GM21737 (cell line): Measurements from ENCODE around the gene SNTB2.
A peak's percentile ranks its signal among the peaks of the same experiment; 100 is the strongest.

ENCODE experiments used
- ATAC-seq: cut with Tn5 transposase; IDR thresholded peaks from one replicate; pipeline ENCODE4 v1.9.1; 2021; ENCODE audit warnings: mild to moderate bottlenecking, moderate library complexity; ENCODE audit not compliant: unreplicated experiment

Gene SNTB2

GRCh38 chr16:69316595-69317034 lies 129.7 kb downstream of the SNTB2 start:
- no peak for ATAC-seq

- no peak for ATAC-seq
These were observed 131.4 kb downstream of the SNTB2 start for GRCh38 chr16:69318177-69318910.

DNA sequence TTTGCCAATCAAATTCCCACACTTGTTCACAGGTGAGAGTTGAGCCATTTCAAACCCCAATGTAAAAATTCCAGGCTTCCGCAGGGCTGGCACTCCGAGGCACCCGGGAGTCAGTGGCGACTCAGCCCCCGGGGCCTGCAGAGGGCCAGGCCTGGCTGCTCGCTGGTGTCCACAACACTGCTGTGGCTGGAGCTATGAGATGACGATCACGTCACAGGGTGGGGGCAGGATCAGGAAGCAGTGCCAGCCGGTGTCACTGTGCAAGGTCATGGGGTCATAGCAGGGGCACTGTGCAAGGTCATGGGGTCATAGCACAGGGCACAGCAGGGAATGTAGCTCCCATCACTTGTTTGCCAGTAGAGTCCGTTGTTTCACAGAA lies 131.9 kb downstream of the SNTB2 start:
- no peak for ATAC-seq

DNA sequence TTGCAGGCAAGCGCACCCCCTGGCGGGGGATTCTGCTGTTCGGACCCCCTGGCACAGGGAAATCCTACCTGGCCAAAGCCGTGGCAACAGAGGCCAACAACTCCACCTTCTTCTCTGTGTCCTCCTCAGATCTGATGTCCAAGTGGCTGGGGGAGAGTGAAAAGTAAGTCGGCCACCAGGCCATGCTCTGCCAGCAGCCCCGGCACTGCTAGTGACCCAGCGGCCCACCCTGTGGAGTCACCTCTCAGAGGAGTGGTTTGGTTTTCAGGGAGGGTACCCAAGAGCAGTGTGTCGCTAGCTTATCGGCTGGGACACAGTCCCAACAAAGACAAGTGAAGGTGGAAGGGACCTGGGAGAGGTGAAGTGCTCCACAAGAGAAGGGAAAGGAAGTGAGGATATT lies 132.4 kb downstream of the SNTB2 start:
- ATAC-seq: no peak

GRCh38 chr16:69319826-69320739 lies 133.1 kb downstream of the SNTB2 start:
- ATAC-seq: no peak

- ATAC-seq: no peak
These were observed 133.7 kb downstream of the SNTB2 start for GRCh38 chr16:69320740-69321073.

- ATAC-seq: no peak
These were observed 134.1 kb downstream of the SNTB2 start for GRCh38 chr16:69321080-69321479.

GRCh38 chr16:69322343-69322742 lies 135.4 kb downstream of the SNTB2 start:
- ATAC-seq: no peak

DNA sequence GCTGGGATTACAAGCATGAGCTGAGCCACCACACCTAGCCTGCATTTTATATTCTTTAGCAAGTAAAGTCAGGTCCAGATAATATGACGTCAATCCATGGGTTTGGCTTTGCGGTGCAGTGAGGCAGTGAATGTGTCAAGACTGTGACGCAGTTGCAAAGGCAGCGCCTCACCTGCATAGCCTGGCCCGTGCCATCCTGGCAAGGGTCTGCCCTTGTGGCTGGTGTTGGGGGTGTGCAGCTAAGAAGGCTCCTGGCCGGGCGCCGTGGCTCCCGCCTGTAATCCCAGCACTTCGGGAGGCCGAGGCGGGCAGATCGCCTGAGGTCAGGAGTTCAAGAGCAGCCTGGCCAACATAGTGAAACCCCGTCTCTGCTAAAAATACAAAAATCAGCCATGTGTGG lies 136.5 kb downstream of the SNTB2 start:
- ATAC-seq: no peak

DNA sequence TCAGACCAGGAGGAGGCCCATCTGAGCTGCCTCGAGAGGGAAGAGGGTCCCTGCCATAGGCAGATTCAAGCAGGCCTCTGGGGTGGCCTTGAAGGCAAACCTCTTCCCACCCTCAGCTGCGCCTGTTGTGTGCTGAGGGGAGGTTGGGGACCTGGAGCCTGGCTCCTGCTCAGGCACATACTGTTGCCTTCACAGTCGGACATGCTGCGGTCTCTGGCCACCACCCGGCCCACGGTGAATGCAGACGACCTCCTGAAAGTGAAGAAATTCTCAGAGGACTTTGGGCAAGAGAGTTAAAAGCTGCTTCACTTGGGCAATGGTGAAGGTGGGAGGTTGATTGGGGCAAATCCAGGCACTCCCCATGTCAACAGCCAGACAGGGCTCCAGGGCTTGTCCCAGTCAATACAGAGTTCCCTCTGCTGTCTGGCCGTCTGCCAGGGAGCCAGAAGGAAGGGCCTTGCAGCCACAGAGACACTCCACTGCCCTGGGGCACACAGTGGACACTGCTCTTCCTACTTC lies 137.1 kb downstream of the SNTB2 start:
- no peak for ATAC-seq

- ATAC-seq: no peak
These were observed 137.8 kb downstream of the SNTB2 start for GRCh38 chr16:69324585-69325253.

- no peak for ATAC-seq
These were observed 138.8 kb downstream of the SNTB2 start for GRCh38 chr16:69325784-69326171.

- ATAC-seq: no peak
These were observed 139.4 kb downstream of the SNTB2 start for GRCh38 chr16:69326172-69326873.

- ATAC-seq: no peak
These were observed 140.8 kb downstream of the SNTB2 start for GRCh38 chr16:69327585-69328310.

DNA sequence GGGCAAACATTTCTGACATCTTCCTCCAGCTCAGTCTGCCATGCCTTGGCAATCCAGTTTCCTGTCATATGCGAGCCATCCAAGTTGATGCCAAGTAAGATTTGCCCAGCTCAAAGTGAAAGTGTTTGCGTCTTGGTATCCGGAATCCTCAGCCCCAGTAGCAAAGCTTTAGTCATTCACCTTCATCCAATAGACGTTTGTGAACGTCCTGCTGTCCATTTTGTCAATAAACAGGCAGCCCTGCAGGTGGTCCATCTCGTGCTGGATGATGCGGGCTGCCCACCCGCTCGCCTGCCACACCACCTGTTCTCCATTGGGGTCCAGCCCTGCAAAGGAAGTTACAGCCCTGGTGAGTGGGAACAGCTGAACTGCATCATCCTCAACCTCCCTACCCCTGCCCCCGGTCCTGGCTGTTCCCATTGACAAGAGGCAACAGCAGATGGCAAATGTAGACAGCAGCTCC lies 141.9 kb downstream of the SNTB2 start:
- no peak for ATAC-seq

- ATAC-seq: peak; percentile 22
These were observed 142.7 kb downstream of the SNTB2 start for GRCh38 chr16:69329369-69330285.

DNA sequence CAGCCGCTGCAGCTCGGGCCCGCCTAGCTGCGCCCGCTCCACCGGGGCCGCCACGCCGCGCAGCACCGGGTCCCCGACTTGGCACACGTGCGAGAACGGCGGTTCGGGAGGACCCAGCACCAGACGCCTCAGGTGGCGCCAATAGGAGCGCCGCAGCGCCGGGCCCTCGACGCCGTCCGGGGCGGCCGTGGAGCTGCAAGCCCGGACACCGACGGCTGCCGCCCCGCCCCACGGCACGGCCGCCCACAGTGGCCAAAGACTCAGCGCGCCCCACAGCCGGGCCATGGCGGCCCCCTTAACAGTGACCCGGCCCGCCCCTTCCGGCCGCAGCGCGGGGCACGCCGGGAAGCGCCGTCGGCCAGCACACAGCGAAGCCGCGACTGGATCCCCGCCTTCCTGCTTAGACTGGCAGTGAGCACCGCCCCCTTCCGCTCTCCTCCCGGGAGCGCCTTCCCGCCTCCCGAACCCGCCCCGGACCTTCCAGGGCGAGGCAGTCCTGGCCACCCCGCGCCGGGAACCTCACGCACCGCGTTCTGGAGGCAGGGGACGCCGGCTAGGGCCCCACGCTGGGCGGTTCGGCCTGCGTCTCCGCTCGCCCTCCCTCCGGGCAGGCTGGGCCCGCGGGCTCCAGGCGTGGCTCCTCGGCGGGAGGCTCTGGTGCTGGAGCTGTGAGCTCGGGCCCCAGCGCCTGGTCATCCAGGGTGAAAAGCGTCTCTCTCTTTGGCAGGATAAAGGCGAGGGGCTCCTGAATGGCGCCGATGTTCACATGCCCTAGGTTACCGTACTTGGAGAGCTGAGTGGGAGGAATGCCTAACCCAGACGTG lies 143.5 kb downstream of the SNTB2 start, which contains the start of gene PDF:
TSS of gene PDF (minus strand) at position 303 of the 824 bp plus-strand sequence. CDS start at position 285, 18 bp downstream.
- ATAC-seq: peak; percentile 88

DNA sequence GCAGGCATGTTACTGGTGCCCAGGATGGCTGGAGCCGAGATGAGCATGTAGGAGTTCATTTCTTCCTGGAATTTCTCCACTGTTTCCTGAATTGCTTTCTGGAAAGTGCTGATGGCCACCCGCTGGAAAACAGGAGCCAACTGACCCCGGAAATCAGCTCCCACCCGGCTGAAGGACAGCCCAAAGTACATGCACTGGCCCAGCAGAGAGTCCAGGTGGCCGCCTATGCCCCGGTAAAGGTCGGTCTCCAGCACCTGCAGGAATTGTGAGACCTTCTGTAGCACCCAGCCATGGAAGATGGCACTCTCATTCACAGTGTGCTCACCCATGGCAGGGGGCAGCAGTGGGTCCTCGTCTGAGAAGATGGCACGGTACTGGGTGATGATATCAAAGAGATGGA lies 147.7 kb downstream of the SNTB2 start:
- ATAC-seq: no peak
